ENCODE results near the gene SPAG6. TPM values are rescaled to one million over a fixed set of nuclear protein-coding genes. Genes with fewer than 3 reads are reported as not detected.
A peak's percentile ranks its signal among the peaks of the same experiment; 100 is the strongest.
"Not testable (repeated sequence)": the region's sequence is repeated elsewhere in the genome, so short reads cannot be mapped to it uniquely, and the experiment has no call there.

Gene SPAG6
- total RNA-seq, 1 donor = 3.2 TPM

DNA sequence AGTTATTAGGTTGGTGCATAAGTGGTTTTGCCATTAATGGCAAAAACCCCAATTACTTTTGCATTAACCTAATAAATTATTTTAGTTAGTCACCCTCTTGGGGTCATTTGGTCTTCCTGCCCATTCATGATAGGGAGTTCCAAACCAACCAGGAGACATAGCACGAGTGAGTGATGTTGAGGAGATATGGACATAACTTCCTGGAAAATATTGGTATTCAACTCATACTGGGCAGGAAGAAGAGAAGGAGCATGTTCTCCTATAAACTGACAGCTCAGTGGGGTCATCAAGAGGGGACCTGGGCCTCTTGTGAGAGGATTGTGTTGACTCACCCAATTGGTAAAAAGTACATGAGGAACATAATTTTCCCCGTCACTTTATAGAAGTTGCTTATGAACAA is 23.7 kb downstream of the SPAG6 start:
- DNase-seq (ENCODE audit: low read depth in 2 of 3, low spot score in 2 of 3) = no peak

DNA sequence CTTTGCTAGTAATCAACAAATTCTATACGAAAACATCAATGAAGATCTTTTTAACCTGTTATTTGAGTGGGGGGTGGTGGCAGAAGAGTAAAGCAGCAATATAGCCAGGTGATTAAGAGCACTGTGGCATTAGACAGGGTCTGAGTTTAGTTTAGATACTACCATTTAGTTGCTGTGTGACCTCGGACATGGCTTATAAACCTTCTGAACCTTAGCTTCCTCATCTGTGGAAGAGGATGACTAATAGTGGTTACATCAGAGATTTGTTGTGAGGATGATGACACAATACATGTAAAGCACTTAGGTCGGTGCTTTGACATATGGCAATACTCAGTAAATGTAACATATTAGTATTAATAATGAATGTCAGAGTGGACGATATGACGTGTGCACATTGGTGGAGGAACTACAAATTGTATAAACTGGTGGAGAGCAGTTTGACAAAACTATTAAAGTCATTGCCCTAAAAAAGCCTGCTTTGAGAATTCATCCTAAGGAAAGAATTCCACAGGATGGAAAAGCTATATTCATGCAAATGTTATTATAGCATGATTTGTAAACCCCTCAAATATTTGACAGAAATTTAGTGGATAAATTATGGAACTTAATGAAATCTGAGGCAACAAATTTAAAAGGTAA is 24.3 kb downstream of the SPAG6 start:
- DNase-seq (ENCODE audit: low read depth in 2 of 3, low spot score in 2 of 3) = peak in 2 of 3 donors; percentile 19 to 28

DNA sequence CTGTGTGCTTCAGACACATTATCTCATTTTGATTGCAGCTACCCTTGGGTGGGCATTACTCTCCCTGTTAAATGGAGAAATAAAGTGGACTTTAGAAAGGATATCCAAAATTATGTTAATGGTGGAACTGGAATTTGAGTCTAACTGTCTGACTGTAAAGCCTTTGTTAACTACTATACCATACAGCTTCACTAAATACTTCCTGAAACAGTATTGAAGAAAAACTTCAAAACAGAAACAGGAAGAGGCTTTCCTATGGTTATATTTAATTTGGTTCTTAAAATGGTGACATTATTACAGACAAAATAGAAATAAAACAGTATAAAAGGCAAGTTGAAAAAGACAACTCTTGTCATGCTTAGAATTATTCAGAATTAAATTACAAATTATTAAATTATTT is 25.0 kb downstream of the SPAG6 start:
- peak in 1 of 3 donors; percentile 40 for DNase-seq (ENCODE audit: low read depth in 2 of 3, low spot score in 2 of 3)

DNA sequence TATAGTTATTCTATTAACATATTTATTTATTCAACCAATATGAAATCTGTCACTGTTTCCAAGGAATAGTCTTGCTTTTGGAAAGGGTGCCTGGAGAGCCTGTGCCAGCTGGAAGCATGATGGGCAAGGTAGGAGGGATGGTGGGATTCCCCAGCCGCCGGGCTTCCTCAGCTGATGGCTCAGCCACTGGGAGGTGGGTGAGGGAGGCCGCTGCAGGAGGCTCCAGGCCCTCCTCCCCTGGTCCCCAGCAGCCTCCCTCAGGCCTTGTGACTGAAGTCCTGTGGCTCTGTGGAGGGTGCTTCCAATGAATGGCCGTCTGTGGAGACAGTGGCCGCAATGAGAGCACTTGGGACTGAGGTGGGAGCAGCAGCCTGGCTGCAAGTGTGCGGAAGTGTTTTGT is 27.0 kb downstream of the SPAG6 start:
- no peak for DNase-seq (ENCODE audit: low read depth in 2 of 3, low spot score in 2 of 3)

DNA sequence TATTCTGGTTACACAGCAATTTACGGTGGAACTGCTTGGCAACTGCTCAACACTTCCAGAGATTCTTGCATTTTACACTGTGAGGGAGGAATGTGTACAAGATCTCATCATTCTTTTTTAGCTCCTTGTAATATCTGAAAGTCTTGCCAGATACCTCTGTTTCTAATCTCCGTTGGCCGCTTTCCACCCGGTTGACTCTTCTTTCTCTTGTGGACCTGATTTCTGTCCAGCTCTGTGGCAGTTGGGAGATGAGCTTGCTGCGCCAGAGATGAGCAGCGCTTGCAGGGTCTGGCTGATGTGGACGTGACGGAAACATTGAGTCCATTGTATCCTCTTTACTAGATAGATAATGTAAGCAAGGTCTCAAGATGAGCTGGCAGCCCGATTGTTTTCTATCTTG is 27.6 kb downstream of the SPAG6 start:
- no peak for DNase-seq (ENCODE audit: low read depth in 2 of 3, low spot score in 2 of 3)

DNA sequence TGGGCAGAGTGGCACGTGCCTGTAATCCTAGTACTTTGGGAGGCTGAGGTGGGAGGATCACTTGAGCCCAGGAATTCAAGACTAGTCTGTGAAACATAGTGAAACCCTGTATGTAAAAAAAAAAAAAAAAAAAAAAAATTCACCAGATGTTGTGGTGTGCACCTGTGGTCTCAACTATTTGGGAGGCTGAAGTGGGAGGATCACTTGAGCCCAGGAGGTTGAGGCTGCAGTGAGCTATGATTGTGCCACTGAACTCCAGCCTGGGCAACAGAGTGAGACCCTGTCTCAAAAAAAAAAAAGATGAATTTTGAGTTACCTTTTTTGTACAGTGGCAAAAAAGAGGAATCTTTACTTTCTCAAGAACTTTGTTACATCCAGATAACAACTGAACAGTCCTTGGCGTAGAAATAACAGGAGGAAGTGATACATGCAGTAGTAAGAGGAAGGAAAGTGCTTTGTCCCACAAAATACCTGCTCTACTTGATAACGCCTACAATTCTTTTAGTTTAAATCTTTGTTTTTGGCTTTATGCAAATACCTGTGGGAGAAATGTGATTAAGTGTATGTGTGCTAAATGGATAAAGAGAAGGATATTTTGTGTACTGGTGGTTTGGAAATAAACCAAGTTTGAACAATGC is 29.3 kb downstream of the SPAG6 start:
- peak in 2 of 3 donors; percentile 57 to 76 for DNase-seq (ENCODE audit: low read depth in 2 of 3, low spot score in 2 of 3)

DNA sequence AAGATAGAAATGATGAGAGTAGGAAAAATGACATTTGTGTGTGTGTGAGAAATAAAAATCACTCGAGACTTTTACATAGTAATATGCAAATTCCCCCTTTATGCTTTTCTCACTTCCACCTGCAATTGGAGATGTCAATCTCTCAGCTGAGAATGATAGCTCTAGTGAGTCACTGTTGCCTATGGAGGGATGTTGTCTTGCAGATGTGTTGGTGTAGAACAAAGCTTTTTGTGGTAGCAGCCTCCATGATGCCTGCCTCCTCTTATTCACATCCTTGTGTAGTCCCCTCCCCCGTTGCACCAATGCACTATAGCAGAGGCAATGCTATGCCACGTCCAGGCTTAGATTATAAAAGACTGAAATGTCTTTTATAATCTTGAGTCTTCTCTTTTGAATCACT is 33.8 kb downstream of the SPAG6 start:
- DNase-seq (ENCODE audit: low read depth in 2 of 3, low spot score in 2 of 3) = no peak

DNA sequence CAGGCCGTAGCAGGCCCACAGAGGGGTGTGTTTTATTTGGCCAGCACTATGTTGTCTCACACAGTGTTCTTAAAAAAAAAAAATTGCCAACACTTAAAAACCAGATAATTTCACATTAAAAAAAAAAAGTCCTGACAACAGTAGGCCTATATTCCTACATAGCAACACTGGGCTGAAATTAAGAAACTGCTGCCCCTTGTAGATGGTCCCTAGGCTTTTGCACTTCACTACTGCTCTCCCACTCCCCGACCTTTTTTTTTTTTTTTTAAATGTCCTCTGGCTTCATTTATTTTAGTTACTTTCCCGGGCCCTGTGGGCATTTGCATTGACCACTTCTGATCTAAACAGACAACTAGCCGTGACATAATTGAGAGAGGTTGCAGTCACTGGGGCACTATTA is 36.0 kb downstream of the SPAG6 start:
- no peak for DNase-seq (ENCODE audit: low read depth in 2 of 3, low spot score in 2 of 3)

DNA sequence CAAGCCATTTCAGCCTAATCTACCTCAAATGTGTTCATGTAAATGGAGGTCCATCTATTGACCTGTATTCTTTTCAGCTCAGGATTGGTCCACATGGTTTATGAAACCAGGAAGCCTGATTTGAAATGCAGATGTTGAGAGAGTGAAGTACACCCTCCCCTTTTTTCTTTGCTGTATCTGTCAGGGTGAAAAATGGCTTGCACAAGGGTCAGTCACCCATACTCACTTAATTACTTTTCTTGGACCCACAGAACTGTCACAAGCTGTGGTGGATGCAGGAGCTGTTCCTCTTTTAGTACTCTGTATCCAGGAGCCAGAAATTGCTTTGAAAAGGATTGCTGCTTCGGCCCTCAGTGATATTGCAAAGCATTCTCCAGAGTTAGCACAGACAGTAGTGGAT is 41.2 kb downstream of the SPAG6 start:
- peak in 1 of 3 donors; percentile 22 for DNase-seq (ENCODE audit: low read depth in 2 of 3, low spot score in 2 of 3)

DNA sequence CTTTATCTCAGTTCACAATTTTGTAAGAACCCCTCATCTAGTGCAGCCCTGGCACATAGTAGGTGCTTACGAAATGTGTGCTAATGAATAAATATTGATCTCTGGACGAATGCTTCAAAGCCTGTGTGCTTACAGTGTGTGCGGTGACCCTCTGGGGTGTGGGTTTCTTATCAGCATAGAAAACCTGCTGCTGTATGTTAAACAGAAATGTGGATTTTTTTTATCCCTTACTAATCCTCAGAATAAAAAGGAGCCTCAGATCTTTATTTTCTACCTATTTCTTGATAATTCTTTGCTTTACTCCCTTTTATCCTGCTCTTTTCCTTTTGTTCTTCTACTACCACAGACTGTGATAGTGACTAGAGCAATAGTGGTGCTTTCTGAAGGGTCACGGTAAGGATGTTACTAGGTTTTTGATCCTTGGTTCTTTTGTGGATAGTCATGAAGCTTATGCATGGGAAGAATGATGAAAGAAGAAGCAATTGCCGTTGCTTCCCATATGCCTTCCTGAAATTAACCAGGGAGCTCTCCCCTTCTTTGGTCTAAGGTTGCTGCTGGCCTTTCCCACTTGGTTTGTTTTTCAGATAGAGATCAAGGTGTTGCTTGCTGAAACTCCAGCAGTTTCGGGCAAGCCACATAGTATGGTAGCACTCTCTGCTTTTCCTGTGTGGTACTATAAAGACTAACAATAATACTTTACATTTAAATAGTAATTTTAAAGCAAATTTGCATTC is 44.7 kb downstream of the SPAG6 start:
- peak in 2 of 3 donors; percentile 9 to 24 for DNase-seq (ENCODE audit: low read depth in 2 of 3, low spot score in 2 of 3)

DNA sequence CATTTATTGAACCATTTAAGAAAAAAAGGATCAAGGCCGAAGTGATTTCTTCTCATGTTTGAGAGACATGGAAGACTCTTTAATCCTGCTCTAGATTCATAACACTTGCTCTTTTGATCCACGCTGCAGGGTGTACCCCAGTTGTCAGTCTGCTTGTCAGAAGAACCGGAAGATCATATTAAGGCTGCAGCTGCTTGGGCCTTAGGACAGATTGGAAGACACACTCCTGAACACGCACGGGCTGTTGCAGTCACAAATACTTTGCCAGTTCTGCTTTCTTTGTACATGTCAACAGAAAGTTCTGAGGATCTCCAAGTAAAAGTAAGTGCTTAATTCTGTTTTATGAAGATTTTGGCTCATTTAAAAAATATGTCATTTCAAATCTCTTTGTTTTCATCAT is 46.3 kb downstream of the SPAG6 start:
- no peak for DNase-seq (ENCODE audit: low read depth in 2 of 3, low spot score in 2 of 3)

DNA sequence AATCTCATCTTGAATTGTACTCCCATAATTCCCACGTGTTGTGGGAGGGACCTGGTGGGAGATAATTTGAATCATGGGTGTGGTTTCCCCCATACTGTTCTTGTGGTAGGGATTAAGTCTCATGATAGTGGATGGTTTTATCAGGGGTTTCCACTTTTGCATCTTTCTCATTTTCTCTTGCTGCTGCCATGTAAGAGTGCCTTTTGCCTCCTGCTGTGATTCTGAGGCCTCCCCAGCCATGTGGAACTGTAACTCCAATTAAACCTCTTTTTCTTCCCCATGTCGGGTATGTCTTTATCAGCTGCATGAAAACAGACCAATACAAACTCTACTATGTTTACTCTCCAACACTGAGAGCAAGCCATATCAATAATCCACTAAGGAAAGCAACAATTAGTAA is 50.9 kb downstream of the SPAG6 start:
- not testable (repeated sequence) for DNase-seq (ENCODE audit: low read depth in 2 of 3, low spot score in 2 of 3)

DNA sequence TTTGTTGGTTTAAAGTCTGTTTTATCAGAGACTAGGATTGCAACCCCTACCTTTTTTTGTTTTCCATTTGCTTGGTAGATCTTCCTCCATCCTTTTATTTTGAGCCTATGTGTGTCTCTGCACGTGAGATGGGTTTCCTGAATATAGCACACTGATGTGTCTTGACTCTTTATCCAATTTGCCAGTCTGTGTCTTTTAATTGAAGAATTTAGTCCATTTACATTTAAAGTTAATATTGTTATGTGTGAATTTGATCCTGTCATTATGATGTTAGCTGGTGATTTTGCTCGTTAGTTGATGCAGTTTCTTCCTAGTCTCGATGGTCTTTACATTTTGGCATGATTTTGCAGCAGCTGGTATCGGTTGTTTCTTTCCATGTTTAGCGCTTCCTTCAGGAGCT is 61.6 kb downstream of the SPAG6 start:
- DNase-seq (ENCODE audit: low read depth in 2 of 3, low spot score in 2 of 3) = not testable (repeated sequence)

DNA sequence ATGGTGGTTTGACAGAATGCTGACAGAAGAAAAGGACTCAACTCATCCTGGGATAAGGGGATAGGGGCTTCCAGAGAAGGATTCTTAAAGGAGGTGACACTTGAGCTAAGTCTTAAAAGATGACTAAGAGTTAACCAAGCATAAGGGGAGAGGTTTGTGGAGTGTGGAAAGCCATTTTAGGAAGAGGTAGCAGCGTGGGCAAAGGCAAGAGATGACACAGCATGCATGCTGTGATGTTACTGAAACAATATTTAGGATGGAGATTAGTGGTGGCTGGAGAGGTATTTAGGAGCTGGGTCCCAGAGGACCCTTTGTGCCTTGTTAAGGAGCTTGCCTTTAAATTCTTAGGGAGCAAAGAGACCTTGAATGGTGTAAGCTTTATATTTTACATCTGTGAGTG is 65.1 kb downstream of the SPAG6 start:
- no peak for DNase-seq (ENCODE audit: low read depth in 2 of 3, low spot score in 2 of 3)

DNA sequence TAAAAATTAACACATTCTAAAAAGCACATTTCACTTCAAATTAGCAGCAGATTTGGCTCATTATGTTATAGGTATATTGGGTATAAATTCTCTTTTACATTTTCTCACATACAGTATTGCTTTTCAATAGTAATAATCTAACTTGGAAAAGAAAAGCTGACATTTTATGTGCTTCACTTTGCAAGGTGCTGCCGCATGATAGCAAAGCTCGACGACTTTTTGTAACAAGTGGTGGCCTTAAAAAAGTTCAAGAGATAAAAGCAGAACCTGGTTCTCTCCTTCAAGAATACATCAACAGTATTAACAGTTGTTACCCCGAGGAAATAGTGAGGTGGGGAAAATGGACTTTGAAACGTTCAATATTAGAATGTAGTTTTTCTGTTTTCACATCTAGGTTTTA is 65.5 kb downstream of the SPAG6 start:
- no peak for DNase-seq (ENCODE audit: low read depth in 2 of 3, low spot score in 2 of 3)

DNA sequence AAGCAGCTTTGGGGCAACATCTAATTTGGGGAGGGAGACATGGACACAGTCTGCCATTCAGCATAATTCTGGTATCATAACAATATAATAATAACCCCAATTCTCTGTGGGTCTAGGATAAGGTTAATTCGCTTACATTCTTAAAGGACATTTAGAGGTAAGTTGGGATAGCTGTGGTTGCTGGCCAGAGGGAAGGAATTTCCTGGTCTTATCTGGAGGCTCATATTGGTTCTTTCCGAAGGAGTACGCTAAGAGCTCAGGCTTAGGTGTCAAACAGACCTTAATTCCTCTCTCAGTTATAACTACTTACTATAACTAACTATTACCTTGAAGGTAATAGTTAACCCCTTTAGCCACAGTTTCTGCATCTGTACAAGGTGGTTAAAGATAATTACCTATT is 68.8 kb downstream of the SPAG6 start:
- DNase-seq (ENCODE audit: low read depth in 2 of 3, low spot score in 2 of 3) = no peak

DNA sequence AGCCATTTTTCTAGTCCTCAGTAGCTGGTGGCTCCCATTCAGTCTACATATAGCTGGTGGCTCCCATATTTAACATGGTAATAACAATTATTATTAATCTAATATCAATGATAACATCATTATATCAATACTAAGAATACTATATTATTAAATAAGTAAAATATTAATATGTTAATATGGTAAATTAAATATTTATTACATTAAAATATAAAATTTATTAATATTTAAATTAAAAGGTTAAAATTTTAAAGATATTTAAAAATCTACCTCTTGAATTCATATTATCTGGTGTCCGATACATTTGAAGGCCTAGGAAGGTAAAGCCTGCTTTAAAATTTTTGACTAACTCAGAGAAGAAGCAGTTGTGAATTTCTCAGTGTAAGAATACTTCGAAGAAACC is 69.8 kb downstream of the SPAG6 start:
- DNase-seq (ENCODE audit: low read depth in 2 of 3, low spot score in 2 of 3) = no peak

DNA sequence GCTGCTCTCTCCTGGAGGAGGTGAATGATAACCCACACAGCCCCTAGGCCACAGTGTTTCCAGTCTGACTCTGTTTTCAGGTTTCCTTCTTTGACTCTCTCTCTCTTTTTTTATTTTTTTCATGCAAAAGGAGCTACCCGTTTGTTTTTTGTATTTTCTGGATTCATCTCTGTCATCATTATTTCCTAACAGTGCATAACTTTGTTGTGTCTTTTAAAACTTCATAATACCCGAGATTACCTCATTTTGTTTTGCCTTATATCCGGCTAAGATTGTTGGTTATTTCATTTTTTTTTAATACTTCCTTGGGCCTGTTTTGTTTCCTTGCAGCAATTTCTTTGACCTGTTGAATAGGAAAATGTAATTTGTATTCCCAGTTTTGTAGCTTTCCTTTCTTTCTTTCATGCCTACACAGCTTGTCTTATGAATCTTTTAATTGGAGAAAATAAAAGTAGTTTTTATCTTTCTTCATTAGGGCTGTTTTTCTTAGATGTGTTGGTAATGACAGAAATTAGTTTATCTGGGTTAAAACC is 72.5 kb downstream of the SPAG6 start:
- no peak for DNase-seq (ENCODE audit: low read depth in 2 of 3, low spot score in 2 of 3)

DNA sequence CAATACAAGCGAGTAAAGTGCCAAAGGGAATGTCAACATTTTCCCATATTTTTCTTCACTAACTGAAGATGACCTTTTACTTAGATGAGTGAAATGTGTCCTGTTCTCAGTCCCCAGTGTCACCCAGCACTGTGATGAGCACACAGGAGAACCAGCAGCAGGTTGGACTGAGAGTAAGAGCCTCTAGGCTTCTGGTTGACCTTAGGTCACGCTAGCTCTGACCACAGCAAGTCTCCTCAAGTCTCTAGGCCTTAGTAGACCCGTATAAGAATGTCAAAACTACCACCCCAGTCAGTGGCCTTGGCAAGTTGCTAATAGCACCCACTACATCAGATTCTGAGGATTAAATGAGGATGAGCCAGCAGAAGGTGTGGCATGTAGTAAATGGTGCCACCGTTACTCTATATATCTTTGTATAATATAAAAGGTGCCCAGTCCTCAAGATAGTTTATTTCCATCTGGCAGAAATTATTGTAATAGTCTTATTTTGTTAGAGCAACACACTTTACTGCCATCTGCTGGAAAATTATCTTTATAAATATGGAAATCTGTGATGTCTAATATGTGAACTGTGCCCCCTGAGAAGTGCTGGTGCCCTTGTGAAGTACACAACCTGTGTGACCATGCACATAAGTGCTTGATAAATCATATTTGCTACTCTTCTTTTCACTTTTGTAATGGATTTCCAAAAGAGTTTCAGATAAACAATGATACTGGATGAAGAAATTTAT is 75.7 kb downstream of the SPAG6 start:
- peak in 2 of 3 donors; percentile 47 to 83 for DNase-seq (ENCODE audit: low read depth in 2 of 3, low spot score in 2 of 3)

DNA sequence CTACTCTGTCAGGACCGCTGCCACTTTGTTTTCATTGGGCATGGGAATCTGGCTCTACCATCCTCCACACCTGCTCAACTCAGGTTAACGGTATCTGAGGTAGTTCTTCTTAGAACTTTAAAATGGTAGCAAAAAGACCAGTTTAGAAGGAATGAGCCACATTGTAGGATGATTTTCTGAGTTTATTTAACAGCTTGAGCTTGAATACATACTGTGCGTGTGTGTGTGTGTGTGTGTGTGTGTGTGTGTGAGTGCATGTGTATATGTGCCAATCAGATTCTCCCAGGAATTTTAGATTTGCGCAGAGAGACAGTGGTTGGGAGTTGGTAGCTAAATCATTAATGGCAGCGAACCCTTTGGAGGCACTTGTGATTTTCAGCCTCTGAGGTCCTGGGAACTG is 81.4 kb downstream of the SPAG6 start:
- DNase-seq (ENCODE audit: low read depth in 2 of 3, low spot score in 2 of 3) = no peak

DNA sequence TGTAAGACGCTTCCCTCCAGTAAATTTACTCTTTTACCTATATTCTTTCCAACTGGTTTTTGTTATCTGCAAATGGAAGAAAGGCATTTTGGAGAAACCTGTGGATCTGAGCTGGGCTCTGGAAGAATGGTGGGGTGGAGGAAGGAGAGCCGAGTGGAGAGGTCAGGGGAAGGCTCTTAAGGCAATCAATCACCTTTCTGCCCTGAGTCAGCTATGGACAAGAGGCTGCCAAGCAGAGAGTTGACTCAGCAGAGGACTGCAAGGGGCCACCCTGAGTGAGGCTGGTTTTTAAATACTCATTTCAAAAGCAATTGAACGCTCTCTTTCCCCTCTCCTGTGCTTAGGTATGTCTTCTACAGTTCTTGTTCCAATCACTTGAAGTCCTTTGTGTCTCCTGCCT is 81.8 kb downstream of the SPAG6 start:
- no peak for DNase-seq (ENCODE audit: low read depth in 2 of 3, low spot score in 2 of 3)
